ENCODE measurements around the gene CLTC. TPM values are rescaled to one million over a fixed set of nuclear protein-coding genes. Genes with fewer than 3 reads are reported as not detected.

Gene CLTC
- total and polyA plus RNA-seq, 2 of the 8 experiments (the other 6 are each of a cell fraction or from before 2014, with no cell fraction given), result 175 to 283 TPM

DNA sequence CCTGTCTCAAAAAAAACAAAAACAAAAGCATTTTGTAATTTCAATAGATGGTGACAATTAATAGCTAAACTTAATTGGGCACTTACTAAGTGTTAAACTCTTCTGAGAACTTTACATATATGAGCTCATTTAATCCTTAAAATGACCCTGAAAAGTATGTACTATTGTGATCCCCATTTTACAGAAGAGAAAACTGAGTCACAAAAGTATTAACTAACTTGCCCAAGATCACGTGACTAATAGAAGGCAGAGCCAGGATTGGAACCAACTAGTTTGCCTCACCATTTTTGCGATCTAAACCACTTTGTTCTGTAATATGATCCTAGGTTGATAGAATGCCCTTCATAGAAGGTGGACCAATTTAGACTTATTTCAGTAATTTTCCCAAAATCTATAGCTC, 114.0 kb downstream of the CLTC start (continued):
- TF ChIP-seq CHD7 (IDR thresholded peaks at IDR 0.05; ENCODE audit: insufficient replicate concordance, low read length), result no peak
- TF ChIP-seq JUN (IDR thresholded peaks at IDR 0.05; ENCODE audit: low read depth, low read length), result no peak
- TF ChIP-seq MAFK (IDR thresholded peaks at IDR 0.05; ENCODE audit: low read depth, low read length), result no peak
- TF ChIP-seq NANOG (IDR thresholded peaks at IDR 0.05; ENCODE audit: insufficient read depth, low read depth, low read length, poor library complexity, severe bottlenecking), result no peak
- TF ChIP-seq TAF7 (optimal IDR thresholded peaks at IDR 0.05; ENCODE audit: borderline replicate concordance, low read depth, low read length), result no peak
- TF ChIP-seq ATF2 (IDR thresholded peaks at IDR 0.05; ENCODE audit: low read length), result no peak
- no peak for TF ChIP-seq EP300 (IDR thresholded peaks at IDR 0.05; ENCODE audit: borderline replicate concordance in 1 of 2, low read depth in 2 of 2, low read length in 2 of 2)
- TF ChIP-seq POU5F1 (IDR thresholded peaks at IDR 0.05; ENCODE audit: low read depth, low read length), result no peak

Measured in H1 (cell line).